Stimulated activated CD8-positive, alpha-beta memory T cell treated with anti-CD3 and anti-CD28 coated beads, Interleukin-4, amount 100 ng/mL, for 1 hour (primary cell): ENCODE data around the gene ZNF438.

ENCODE experiments used
- DNase-seq, 2 donors: peaks; one replicate each; pipeline ENCODE4 v3.0.0-alpha.2; 2020; ENCODE audit warnings: low read depth in 2 of 2, low spot score in 1 of 2

ZNF438 gene

DNA sequence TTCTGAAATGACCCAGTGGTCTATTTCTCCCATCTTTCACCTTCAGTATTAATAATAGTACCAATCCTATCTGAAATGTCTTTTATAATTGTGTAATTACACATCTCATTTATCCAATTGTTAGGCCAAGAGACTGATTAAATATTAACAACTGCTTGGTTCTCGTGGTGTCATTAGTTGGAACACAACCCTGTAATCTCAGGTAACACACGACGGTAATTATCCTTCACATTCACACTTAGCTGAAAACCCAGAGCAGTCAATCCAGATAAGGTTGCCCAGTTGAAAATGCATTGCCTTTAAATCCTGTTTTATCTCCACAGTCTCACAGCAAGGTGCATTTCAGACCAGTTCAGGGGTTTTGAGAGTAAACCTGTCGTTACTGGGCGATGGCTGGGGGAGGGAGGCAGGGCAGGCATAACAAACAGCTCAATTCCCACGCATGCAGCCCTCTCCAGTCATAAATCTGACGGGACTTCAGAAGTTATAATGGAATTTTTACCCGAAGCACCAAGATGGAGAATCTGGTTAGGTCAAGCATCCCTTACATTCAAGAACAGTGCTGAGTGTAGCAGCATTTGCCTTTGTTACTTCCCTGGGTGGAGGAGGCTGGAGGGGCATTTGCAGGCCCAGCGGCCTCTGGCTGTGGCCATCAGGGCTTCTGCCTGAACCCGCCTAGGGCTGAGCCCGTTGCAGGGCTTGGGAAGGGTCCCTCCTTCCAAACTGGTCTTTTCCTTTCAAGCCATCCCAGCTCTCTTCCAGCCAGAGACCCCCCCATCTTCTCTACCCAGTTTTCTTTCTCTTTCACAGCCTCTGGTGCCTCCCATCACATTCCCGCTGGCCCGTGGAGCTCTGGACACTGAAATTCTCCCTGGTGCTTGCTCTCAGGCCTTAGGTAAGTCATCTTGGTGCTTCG lies 201.1 kb downstream of the ZNF438 start:
- no peak for DNase-seq

DNA sequence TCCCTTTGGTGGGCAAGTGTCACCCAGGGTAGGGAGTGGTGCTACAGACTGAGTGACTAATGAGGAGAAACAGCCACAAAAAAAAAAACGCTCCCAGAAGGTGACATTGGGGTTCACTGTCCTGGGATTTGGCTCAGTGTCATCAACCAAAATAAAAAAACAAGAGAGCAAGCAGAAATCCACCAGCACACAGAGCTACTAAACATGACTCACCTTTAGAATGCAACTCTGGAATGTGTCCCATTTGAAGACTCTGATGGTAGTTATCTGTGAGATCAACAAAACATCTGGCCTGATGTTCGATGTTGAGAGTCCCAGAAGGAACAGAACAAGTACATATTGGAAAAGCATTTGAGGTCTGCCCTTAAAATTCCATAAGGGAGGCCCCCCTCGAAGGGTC lies 201.8 kb downstream of the ZNF438 start:
- DNase-seq = no peak

DNA sequence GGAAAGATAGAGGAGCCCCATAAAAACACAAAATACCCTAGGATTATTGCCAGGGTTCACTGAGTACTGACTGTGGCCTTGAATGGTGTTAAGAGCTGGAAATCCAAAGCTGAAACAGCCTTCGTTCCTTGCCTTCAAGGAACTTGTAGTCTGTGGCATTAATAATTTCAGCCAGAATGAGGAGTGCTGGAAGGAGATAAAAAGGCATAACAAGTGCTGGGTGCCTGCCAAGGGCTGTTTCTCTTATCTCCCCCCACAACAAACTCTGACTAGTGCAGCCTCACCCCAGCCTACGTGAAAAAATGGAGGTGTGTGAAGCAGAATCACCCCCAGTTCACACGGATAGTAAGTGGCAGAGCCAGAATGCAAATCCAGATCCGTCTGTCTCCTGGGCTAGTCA lies 203.0 kb downstream of the ZNF438 start:
- no peak for DNase-seq

DNA sequence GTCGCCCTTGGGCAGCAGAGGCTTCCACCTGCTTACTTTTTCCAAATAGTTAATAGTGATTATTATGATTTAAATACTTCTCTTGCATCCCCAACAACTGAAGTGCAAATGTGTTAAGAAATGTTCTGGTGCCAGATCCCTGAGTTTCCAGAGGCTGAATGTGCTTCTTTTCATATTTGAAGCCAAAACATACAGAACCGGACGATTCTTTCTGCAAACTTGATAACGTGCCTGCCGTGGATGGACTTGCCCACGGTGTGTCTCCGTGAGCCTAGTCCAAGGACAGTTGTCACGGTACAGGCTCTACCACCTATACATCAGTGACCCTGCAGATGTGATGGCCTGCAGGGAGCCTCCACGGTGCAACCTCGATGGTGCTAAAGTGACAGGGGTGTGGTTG lies 203.5 kb downstream of the ZNF438 start:
- DNase-seq = no peak

- no peak for DNase-seq
Observed at GRCh38 chr10:30827531-30828120, 204.0 kb downstream of the ZNF438 start.

GRCh38 chr10:30826679-30827078 lies 205.0 kb downstream of the ZNF438 start:
- no peak for DNase-seq

- DNase-seq = no peak
Observed at GRCh38 chr10:30825495-30825894, 206.2 kb downstream of the ZNF438 start.

- DNase-seq = no peak
Observed at GRCh38 chr10:30825022-30825421, 206.6 kb downstream of the ZNF438 start.

- DNase-seq = no peak
Observed at GRCh38 chr10:30823651-30824050, 208.0 kb downstream of the ZNF438 start.

DNA sequence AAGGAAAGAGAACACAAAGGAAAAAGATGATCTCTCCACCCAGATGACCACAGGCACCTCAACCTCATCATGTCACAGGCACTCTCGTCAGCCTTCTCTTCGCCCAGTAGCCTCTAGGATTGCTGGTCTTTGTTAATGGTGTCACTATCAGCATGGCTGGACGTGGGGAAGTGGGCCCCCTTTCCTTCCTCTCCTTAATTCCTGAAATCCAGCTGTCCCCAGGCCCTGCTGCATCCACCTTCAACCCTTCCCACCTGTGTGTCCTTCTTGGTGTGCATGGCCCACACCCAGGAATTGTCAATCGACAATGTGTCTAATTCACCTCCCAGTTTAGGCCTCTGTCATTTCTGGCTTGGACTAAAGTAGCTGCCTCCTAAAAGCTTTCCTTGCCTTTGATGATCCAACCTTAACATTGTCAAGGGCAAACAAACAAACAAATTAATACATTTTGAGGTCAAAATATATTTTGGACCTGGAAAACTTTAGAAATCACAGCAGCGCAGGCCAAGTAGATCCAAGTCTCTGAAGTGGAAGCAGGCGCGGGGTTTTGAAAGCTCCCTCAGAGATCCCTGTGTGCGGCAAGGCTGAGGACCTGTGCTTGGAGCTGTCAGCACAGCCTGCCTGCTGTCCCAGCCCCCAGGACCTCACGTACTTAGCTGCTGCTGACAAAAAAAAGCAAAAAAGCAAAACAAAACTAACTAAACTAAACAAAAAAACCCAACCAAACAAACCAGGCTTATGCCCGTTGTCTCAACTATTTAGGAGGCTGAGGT lies 208.8 kb downstream of the ZNF438 start:
- DNase-seq = no peak

GRCh38 chr10:30821994-30822692 lies 209.5 kb downstream of the ZNF438 start:
- DNase-seq = no peak

GRCh38 chr10:30821261-30821993 lies 210.2 kb downstream of the ZNF438 start:
- no peak for DNase-seq

DNA sequence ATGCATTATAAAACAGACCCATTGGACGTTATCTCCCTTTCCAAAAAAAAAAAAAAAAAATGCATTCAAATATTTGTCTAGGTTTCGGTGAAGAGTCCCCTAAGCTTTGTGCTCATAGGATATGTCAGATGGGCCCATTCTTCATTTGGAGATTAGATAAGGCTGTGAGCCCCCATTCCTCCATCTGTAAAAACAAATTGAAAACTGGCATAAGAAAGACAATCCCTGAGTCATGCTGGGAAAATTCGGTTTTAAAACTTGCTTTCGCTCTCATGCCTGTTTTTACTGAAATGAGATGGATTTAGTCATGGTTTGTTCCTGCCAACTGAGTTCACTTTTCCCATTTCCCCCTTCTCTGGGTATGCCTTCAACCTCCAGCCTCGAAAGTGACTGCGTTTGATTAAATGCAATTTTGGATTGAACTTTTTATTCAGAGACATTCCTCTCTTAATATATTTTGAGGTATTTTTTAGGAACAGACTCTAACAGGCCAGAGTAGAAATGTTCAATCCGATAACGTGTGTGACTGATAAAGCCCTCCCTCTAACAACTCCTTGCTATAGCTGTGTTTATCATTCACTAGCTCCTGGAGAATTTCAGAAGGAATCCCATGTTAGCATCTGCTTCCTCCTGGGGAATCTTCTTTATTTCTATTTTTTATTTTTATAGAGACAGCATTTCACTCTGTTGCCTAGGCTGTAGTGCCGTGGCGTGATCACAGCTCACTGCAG lies 211.2 kb downstream of the ZNF438 start:
- DNase-seq = no peak

GRCh38 chr10:30819341-30820181 lies 212.1 kb downstream of the ZNF438 start:
- no peak for DNase-seq

DNA sequence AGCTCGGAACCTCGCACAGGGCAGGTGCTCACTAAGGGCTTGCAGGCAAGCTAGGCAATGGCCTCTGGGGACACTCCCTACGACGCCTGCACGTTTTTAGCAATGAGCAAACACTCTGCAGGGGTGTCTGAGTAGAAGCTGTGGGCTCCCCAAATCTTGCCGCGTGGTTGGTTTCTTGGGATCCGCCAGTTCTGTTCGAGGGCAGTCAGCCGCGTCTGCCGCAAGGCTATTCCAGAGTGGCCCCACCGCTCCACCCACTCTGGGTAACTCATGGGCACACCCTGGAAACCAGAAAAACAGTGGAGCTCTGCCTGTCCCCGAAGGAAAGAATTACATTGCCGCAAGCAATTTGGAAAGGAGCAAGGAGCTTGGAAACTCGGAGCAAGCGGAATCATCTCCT lies 212.8 kb downstream of the ZNF438 start:
- no peak for DNase-seq

DNA sequence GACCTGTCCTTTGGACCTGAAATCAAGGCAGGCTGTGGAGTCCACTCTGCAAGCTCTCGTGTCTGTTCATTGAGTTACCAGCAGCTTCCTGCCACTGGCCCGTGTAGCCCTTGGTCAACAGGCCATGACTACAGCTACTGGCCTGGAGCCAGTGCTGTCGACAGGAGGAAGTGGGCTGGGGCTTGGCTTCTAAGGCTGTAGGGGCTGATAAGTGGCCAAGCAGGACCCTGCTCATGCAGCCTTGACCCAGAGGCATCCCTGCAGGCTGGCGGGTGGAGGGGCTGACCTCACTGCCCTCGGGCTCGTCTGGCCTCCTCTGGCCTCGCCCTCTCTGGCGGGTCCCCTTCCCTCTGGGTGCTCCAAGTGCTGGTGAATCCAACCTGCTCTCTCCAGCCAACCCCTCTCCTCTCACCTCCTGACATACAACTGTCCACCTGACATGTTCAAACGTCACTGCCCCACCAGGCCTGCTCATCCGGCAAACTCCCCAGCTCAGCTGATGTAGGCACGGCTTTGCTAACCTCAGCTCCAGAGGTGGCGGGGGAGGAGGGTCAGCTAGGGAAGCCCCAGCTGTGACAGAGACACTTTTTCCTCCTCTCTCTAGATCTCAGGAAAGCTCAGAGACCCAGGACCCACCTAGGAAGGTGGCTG lies 213.5 kb downstream of the ZNF438 start:
- DNase-seq = no peak

DNA sequence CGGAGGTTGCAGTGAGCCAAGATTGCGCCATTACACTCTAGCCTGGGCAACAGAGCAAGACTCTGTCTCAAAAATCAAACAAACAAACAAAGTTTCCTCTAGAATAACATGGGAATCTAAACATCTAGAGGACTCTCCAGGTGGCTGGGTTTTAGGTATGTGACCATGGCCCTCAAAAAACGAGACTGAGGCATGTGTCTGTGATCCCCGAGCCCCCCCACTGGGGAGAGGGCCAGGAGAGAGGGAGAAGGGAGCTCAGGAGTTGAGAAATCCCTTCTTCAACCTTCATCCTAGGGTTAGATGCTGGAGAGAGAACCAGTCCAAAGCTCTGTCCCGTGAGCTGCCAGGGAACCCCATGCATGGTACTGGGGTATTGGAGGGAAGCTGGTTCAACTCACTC lies 214.1 kb downstream of the ZNF438 start:
- DNase-seq = no peak

- DNase-seq = no peak
Observed at GRCh38 chr10:30816820-30817171, 214.9 kb downstream of the ZNF438 start.
